ENCODE data around the gene HOXA6.

HOXA6 gene

DNA sequence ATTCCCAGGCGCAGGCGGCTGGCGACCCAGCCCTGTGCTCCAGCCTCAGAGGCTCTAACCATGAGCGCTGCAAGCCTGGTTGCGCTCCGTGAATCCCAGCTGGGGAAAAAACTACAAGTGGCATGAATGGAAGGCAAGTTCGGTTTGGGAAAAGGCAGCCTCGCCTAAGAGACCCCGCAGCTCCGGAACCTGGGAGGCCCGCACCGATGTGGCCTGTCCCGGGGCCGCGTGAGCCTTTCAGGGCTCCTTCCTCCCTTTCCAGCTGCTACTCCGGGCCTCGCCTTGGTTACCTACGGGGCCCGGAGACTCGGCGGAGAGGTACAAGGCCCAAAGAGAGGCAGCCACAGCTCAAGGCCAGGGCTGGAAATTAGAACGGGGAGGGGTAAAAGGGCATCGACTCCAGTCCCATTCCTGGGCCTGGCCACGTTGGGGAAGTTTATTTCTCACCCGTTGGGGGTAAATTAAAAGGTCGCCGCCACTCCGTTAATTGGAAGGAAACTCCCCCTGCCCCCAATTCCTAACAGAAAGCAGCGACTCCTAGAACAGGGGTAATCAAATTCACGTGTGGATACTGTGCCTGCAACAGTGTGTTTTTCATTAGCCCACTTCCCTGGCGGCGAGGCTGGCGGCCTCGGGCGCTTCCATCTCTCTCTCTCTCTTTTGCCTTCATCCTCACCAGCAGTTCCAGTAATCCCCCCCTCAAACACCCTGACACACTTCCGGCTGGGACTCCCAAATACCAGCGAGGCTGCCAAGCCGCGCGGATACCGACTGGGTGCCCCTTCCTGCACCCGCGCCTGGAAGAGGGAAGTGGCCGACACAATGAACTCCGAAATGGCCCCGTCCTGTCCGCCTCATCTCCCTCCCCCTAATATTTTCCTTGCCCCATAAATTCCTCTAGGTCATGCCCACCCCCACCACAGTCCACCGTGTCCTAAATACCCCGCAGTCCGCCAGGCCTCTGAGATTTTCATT lies 19.2 kb upstream of the HOXA6 start:
- H4K20me1 ChIP-seq = peaks cover 100% of the 10 kb centered on the region
- no peak overlapping the region for H3K27ac ChIP-seq

DNA sequence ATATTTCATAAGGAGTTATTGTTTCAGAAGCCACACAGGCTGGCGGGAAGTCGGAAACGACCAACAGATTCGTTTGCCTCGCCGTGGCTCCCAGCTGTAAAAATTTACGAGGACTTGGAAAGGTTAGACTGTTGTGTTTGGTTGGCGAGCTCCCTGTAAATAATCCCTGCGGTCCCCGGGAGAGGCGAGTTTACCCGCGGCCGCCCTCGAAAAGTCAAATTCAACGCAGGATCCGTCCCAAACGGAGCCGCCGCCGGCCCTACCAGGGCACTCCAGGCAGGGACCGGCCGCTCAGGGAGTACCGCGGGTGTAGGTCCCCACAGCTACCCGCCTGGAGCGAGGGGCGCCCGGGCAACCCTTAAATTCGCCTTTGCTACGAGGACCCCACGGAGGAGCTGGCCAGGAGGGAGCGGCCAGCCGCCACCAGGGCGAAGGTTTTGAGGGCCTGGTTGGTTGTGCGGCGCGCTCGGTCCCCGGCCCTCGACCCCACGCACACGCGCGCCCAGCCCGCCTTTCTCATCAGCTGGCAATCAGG lies 18.5 kb upstream of the HOXA6 start:
- Histone ChIP-seq H3K9ac (no peak overlapping the region), H3K27me3 (peaks cover 100% of the 10 kb centered on the region), H4K20me1 (peaks cover 95% of the 10 kb centered on the region), H3K4me1 (no peaks in the 10 kb centered on the region; the same call in 1 of the 2 replicates), H3K4me2 (no peak overlapping the region), H3K4me3 (no peak overlapping the region), H3K36me3 (no peaks in the 10 kb centered on the region), H3K27ac (no peak overlapping the region), H3K9me3 (peaks cover 17% of the 10 kb centered on the region)
- no peak for TF ChIP-seq Cebpa-rat (IDR thresholded peaks at IDR 0.05)

More for the DNA sequence above, 19.2 kb upstream of the HOXA6 start:
- Histone ChIP-seq H3K9ac (no peak overlapping the region), H3K36me3 (no peaks in the 10 kb centered on the region), H3K4me1 (no peaks in the 10 kb centered on the region), H3K9me3 (peaks cover 21% of the 10 kb centered on the region), H3K27me3 (peaks cover 100% of the 10 kb centered on the region), H3K4me2 (no peak overlapping the region), H3K4me3 (no peak overlapping the region)
- no peak for TF ChIP-seq Cebpa-rat (IDR thresholded peaks at IDR 0.05)

DNA sequence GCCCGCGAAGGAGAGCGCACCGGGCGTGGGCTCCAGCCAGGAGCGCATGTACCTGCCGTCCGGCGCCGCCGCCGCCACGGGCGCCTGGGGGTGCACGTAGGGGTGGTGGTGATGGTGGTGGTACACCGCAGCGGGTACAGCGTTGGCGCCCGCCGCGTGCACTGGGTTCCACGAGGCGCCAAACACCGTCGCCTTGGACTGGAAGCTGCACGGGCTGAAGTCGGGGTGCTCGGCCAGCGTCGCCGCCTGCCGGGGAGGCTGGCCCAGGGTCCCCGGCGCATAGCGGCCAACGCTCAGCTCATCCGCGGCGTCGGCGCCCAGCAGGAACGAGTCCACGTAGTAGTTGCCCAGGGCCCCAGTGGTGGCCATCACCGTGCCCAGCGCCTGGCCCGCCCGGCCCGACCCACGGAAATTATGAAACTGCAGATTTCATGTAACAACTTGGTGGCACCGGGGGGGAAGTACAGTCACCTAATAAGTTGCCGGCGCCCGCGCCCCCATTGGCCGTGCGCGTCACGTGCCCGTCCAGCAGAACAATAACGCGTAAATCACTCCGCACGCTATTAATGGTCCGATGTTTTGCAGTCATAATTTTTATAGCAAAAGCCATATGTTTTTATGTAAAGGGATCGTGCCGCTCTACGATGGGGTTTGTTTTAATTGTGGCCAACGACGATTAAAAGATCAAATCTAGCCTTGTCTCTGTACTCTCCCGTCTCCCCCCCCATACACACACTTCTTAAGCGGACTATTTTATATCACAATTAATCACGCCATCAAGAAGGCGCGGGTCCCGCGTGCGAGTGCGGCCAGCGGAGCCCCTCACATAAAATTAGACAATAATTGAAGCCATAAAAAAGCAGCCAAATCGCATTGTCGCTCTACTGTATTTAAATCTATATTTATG lies 17.8 kb upstream of the HOXA6 start, which contains the start of gene HOXA9:
HOXA9 (minus strand) TSS at position 449 of the 907 bp plus-strand sequence; CDS start at position 369, 80 bp downstream.
- H3K4me2 ChIP-seq = no peak within 1 kb of the TSS
- H3K27me3 ChIP-seq = peaks cover 100% of the 10 kb centered on the region
- peaks cover 92% of the 10 kb centered on the region for H4K20me1 ChIP-seq
- peaks cover 17% of the 10 kb centered on the region for H3K9me3 ChIP-seq
- no peak within 1 kb of the TSS for H3K9ac ChIP-seq
- no peak for TF ChIP-seq Cebpa-rat (IDR thresholded peaks at IDR 0.05)
- H3K4me1 ChIP-seq = peaks cover 6% of the 10 kb centered on the region
- H3K27ac ChIP-seq = no peak within 1 kb of the TSS
- no peaks in the 10 kb centered on the region for H3K36me3 ChIP-seq
- no peak within 1 kb of the TSS for H3K4me3 ChIP-seq

- Histone ChIP-seq H3K4me3 (no peak overlapping the region), H3K4me2 (no peak overlapping the region), H4K20me1 (peaks cover 92% of the 10 kb centered on the region), H3K36me3 (no peaks in the 10 kb centered on the region), H3K4me1 (peaks cover 9% of the 10 kb centered on the region), H3K27me3 (peaks cover 100% of the 10 kb centered on the region), H3K9me3 (peaks cover 17% of the 10 kb centered on the region), H3K27ac (no peak overlapping the region), H3K9ac (no peak overlapping the region)
- no peak for TF ChIP-seq Cebpa-rat (IDR thresholded peaks at IDR 0.05)
Observed at GRCh38 chr7:27164367-27165088, 17.0 kb upstream of the HOXA6 start.

DNA sequence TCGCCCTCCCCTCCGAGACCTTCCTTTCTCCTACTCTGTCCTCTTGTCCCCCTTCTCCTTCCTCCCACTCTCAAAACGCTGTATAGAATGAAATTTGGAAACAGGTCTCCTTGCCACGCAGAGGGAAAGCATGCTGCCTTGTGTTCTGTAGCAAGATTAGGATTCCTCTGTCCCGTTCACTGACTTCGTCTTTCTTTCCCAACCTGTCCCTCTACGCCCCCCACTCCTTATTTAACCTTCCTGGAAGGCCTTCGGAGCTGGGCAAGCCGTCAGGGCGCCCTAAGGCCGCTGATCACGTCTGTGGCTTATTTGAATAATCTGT lies 16.4 kb upstream of the HOXA6 start:
- H3K4me3 ChIP-seq = no peak overlapping the region
- H3K36me3 ChIP-seq = no peaks in the 10 kb centered on the region
- TF ChIP-seq Cebpa-rat (IDR thresholded peaks at IDR 0.05) = no peak
- H3K9ac ChIP-seq = no peak overlapping the region
- no peak overlapping the region for H3K27ac ChIP-seq
- no peak overlapping the region for H3K4me2 ChIP-seq
- peaks cover 9% of the 10 kb centered on the region for H3K4me1 ChIP-seq
- H3K9me3 ChIP-seq = peaks cover 17% of the 10 kb centered on the region
- peaks cover 100% of the 10 kb centered on the region for H3K27me3 ChIP-seq
- H4K20me1 ChIP-seq = peaks cover 92% of the 10 kb centered on the region

DNA sequence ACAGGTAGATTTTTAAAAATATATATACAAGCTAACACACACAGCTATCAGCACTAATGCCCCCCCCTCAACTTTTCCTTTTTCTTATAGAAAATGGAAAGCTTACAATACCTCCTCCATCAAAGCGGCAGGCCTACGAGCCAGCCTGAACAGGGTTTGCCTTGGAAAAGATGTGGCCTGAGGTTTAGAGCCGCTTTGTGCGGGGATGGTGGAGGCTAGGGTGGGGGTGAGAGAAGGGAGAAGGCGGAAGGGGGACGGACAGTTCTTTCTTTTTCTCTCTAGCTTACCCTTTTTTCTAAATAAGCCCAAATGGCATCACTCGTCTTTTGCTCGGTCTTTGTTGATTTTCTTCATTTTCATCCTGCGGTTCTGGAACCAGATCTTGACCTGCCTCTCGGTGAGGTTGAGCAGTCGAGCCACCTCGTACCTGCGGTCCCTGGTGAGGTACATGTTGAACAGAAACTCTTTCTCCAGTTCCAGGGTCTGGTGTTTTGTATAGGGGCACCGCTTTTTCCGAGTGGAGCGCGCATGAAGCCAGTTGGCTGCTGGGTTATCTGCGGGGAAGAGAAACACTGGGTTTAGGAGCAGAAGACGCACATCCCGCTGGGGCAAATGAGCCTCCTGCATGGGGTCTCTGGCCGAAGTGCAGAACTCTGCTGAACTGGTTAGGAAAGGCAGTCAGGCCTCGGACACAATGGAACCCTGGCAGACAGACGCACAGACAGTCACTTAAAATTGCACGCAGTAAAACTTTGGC lies 15.9 kb upstream of the HOXA6 start:
- no peak overlapping the region for H3K4me2 ChIP-seq
- H3K4me1 ChIP-seq = peaks cover 9% of the 10 kb centered on the region
- H3K9ac ChIP-seq = no peak overlapping the region
- H3K27ac ChIP-seq = no peak overlapping the region
- peaks cover 21% of the 10 kb centered on the region for H3K9me3 ChIP-seq
- no peak for TF ChIP-seq Cebpa-rat (IDR thresholded peaks at IDR 0.05)
- H3K36me3 ChIP-seq = no peaks in the 10 kb centered on the region
- H4K20me1 ChIP-seq = peaks cover 92% of the 10 kb centered on the region
- H3K4me3 ChIP-seq = no peak overlapping the region
- H3K27me3 ChIP-seq = peaks cover 100% of the 10 kb centered on the region

- Histone ChIP-seq H3K9me3 (peaks cover 27% of the 10 kb centered on the region), H3K4me2 (no peak overlapping the region), H3K27me3 (peaks cover 100% of the 10 kb centered on the region), H3K9ac (no peak overlapping the region), H3K4me3 (no peak overlapping the region), H3K36me3 (no peaks in the 10 kb centered on the region), H3K4me1 (peaks cover 9% of the 10 kb centered on the region), H3K27ac (no peak overlapping the region), H4K20me1 (peaks cover 92% of the 10 kb centered on the region)
- no peak for TF ChIP-seq Cebpa-rat (IDR thresholded peaks at IDR 0.05)
Observed at GRCh38 chr7:27162561-27163287, 15.2 kb upstream of the HOXA6 start.

All from BLaER1 (cell line).